ENCODE data around the gene SNRPD3. TPM values are rescaled to one million over a fixed set of nuclear protein-coding genes. Genes with fewer than 3 reads are reported as not detected.

SNRPD3 gene
- total RNA-seq, 1 donor from 2014 or later = 185 TPM

DNA sequence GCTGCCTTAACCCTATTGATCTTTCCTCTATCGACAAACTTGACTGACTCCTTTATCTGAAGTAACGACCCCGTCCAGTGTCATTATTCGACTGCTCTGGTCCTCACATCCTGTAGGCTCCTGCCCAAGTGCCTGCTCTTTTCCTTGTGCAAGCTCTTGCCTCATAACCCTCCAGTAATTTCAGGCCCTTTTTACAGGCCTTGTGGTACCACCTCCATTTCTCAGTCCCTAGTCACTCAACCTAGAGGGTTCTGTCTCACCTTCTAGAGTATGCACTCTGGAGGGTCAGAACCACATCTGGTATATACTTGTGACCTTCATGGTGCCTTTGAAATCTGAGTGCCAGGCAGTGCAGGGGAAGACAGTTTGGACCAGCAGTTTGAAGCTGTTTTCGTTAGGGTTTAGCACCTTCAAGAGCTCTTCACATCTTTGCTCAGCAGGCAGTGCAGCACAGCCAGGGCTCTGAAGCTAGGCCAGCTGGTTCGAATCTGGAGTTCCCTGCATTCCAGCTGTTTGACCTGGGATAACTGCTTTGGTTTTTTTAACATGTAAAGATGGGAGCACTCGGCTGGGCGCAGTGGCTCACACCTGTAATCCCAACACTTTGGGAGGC is 11.2 kb downstream of the SNRPD3 start:
- DNase-seq (ENCODE audit: low read depth in 2 of 2) = no peak

DNA sequence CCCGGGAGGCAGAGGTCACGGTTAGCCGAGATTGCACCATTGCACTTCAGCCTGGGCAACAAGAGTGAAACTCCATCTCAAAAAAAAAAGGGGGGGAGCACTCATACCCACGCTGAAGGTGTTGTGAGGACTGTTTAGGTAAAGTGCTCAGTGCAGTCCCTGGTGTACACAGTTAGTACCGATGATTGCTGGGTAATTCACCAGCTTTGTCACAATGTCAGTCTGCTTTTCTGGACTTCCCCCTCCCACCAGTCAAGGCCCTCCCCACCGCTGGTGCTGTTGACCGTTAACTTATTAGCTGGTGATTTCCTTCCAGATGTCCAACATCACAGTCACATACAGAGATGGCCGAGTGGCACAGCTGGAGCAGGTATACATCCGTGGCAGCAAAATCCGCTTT is 11.9 kb downstream of the SNRPD3 start:
- no peak for DNase-seq (ENCODE audit: low read depth in 2 of 2)

DNA sequence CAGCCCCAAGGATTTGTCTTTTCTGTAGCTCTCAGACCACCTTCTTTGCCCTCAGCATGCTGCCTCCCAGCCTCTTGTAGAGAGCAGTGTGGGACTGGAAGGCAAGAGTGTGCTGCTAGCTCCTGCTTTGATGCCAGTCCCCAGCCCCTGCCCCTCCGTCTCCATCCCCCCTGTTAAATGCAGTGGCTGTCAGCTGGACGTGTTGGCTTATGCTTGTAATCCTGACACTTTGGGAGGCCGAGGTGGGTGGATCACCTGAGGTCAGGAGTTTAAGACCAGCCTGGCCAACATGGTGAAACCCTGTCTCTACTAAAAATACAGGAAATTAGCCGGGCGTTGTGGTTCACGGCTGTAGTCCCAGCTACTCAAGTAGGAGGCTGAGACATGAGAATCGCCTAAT is 15.5 kb downstream of the SNRPD3 start:
- no peak for DNase-seq (ENCODE audit: low read depth in 2 of 2)

DNA sequence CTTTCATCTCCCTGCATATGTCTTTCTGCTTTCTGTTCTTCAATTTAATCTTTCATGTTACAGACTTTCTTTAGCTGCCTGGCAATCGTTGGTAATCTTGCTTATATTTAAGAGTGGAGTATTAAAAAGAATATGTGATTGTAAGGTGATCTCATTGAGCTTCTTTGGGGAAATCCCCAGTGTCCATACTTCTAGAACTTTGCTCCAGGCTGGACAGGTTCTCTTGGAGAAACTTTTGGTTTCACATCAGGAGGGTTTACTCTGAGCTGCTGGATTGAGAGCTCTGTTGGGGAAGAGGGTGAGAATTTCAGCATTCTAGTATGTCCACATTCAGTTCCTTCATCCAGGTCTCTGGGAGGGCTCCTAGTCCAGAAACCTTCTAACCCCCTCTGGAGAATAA is 21.0 kb downstream of the SNRPD3 start:
- no peak for DNase-seq (ENCODE audit: low read depth in 2 of 2)

DNA sequence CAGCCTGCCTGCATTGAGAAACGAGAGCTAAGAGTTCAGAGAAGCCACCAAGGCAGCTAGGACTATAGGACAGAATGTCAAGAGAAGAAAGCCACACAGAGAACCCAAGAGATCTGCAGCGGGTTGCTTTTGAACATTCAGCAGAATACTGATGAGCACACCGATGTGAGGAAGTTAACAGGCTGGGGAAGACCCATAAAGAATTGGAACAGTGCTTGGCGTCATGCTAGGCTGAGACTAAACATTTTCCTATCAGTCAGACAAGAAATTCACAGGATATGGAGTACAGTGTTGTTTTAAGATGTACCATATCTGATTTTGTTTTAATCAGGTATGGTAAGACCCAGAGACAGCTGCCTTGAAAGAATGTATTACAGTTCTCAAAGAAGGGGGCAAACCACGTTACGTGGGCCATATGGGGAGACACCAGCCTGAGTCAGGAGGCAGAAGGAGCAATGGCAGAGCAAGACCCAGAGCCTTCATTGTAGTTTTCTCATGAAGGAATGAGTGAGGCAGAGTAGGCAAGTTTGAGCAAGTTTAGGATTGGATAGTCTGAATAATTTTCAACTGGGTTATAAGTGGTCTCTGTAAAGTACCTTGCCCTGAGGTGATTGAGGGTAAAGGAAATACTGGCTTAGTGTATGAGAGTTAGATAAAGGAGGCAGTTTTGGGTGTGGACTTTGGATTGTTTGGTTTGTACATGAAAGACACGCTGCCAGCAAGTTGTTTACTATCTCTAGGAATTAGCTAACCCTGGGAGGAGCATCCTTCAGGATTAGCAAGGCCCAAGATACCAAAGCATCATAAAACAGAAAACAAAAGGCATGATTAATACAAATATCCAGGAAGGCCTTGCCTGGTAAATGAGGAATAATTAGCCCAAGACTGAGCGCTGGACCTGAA is 22.8 kb downstream of the SNRPD3 start:
- no peak for DNase-seq (ENCODE audit: low read depth in 2 of 2)

DNA sequence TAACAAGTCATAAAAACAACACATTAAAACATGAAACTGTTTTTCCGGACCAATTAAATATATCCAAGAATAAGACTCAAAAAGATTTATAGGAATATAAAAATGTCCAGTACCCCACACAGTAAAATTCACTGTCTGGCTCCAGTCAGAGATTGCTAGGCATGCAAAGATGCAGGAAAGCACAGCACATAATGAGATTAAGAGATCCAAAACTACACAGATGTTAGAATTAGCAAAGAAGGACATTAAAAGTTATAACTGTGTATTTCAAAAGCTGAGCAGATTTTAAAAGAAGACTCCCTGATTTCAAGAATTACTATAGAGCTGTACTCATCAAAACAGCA is 23.4 kb downstream of the SNRPD3 start:
- no peak for DNase-seq (ENCODE audit: low read depth in 2 of 2)

DNA sequence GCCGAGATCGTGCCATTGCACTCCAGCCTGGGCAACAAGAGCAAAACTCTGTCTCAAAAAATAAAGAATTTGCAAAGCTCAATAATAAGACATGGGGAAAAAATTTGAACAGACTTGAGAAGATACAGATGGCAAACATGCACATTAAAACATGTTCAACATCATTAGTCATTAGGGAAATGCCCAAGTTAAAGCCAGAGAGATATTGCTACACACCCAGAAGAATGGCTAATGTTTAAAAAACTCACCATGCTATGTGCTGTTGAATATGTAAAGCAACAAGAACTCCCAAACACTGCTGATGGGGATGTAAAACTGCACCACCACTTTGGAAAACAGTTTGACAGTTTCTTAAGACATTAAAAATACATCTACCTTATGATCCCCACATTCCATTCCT is 24.5 kb downstream of the SNRPD3 start:
- DNase-seq (ENCODE audit: low read depth in 2 of 2) = no peak

DNA sequence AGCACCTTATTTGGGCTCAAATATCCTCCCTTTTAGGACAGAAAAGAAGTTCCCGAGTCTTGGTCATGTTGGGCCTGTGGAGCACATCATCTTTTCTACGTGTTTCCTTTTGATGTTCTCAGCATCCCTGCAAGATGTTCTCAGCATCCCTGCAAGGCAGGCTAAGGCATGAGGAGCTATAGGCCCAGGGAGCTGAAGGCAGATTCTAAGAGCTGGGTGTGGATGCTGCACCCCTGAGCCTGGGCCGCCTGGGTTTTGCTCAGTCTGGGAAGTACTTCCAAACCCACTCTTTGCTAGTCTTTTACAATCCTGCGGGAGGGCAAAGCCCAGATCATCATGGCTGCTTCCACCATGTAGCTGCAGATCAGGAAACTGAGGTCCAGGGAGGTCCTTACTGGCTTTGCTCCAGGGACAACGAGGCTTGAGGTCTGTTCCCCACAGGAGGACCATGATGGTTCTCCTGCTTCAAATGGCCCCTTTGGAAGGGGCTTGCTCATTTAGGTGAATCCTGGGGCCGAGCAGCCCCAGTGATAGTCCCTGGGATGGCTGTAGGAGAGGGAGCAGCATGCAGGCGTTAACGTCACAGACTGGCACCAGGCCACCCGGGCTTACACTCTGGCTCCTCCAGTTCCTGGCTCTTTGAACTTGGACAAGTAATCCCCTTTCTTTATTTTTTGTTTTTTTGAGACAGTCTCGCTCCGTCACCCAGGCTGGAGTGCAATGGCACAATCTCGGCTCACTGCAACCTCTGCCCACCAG is 26.4 kb downstream of the SNRPD3 start:
- no peak for DNase-seq (ENCODE audit: low read depth in 2 of 2)

DNA sequence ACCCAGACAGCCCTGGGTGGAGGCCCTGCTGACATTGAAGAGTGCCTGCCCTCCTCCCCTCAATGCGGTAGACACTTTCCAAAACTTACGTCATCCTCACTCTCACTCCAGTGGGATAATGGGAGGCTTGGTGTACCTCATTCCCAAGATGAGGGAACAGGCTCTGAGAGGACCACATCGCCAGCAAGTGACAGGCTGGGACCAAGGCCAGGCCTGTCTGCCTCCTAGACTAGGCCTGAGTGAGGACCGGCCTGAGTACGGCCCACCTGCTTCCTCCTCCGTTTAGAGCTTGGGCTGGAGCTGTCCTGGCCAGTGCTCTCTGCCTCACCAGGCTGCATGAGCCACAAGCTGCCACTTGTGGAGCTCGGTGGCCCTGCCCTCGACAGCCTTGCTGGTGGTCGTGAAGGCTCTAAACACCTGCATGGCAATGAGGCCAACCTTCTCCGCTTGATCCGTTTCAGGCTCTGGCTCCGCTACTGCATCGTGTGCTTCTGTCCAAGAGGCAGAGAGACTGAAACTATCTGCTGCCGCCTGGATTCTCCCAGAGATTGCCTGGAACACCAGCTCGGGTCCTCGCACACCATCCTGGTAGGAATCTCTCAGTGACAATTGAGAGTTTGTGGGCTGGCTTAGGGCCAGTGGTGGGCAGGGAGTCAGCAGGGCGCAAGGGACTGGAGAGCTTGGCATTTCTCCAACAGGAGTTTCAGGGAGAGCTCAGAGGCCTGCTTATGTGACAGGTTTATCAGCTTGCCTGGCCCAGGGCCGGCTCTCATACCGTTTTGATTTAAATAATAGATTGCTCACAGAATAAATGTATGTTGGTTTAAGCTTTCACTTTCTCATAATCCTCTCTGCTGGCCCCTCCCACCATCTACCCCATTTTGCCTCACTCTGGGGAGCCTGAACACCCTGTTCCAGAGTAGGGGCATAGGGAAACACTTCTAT is 27.7 kb downstream of the SNRPD3 start:
- DNase-seq (ENCODE audit: low read depth in 2 of 2) = no peak

DNA sequence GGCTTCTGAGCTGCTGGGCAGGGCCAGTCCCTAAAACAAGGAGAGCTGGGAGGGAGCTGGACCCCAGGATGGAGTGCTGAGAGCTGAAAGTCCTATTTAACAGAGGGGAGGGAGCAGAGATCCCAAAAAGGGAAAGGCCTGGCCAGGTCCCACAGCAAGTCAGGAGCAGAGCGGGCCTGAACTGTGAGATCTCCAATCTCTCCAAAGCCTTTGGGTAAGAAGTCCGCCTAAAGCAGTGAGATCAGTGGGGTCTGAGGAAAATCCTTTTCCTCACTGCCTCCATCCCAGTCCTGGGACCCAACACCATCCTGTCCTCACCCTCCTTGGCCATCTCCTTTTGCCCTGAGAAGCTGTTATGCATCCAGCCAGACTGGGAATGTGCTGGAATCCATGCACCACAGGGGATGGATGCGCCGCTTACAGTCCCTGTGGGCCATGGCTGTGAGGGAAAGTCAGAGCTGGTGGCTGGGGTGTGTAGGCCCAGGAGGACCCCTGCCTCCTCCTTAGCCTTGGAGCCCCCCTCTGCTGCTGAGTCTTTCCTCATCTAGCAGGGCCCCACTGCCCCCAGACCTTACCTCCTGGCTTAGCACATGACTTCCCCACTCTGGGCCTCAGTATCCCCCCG is 28.5 kb downstream of the SNRPD3 start:
- no peak for DNase-seq (ENCODE audit: low read depth in 2 of 2)

DNA sequence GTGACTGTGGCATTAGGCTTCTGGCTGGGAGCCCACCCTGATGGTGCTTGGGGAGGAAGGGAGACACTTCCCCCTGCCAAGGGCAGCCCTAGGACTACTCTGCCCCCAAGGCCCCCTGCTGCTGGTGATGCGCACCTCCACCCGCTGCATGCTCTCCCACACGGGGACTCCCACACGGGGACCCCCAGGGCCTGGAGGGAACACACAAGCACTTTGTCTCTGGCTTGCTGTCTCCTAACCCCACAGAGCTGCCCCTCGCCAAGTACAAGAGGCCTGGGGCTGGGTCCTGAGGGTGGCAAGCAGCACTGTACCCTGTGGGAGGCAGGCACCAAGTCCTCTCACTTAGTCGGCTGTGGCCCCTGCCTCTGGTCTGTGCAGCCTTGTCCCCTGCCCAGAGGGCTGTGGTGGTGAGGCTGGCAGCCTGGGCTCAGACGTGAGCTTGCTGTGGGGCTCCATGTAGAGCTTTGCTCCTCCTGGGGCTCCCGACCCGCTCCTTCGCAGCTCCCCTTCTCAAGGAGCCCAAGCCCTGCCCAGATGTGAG is 29.1 kb downstream of the SNRPD3 start:
- no peak for DNase-seq (ENCODE audit: low read depth in 2 of 2)

DNA sequence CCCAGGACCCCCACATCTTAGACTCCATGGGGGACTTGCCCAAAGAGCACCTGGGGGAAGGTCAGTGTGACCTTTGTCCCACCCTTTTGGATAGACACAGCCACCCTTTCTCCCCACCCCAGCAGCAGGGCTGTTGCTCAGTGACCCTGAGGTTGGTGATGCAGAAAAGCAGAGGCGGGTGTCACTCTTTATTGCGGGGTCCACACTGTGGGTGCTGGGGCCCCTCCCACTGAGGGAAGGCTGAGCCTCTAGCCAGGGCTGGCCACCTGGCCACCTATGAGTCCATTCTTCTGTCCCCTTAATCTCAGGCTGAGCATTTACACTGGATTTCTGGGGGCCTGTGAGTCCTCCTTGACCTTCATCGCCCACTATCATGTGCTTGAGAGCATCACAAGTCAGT is 29.7 kb downstream of the SNRPD3 start:
- no peak for DNase-seq (ENCODE audit: low read depth in 2 of 2)

DNA sequence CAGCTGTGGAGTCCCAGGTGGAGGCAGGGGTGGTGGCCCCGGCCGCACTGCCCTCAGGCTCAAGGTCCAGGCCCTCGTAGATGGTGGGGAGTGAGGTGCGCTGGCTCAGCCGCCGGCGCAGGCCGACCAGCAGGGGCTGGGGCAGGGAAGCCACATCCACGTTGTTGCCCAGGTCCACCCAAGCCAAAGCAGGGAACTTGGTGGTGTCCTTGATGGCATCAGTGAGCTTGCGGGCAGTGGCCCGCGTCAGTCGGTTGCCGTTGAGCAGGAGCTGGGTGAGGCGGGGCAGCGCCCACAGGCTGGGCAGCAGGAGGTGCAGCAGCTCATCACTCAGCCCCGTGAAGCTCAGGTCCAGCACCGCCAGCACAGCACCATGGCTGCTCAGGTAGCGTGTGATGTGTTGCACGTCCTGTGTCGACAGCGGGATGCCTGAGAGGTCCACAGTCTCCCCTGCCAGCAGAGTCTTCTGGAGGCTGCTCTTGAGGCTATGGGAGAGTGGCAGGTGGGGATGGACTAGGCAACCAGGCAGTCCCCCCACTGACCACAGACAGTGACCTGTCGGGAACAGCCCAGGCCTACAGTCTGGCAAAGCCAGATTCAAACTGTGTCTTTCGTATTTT is 30.2 kb downstream of the SNRPD3 start:
- DNase-seq (ENCODE audit: low read depth in 2 of 2) = no peak

DNA sequence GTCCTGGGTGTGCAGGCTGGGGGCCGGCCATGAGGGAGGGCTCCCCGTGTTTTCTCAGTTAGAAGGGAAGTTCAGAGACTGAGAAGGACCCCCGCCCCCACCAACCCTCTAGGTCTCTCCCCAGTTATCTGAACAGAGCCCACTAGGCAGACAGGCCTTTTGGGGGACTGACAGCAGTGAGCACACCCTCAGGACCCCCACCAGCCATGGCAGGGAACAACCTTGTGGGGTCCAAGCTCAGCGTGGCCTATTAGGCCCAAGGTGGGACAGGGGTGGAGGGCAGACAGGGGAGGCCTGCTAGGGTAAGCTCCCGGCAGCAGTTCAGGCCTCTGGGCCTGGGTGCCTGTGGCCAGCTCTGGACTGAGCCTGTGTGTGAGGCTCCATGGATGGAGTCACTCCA is 31.5 kb downstream of the SNRPD3 start:
- no peak for DNase-seq (ENCODE audit: low read depth in 2 of 2)

DNA sequence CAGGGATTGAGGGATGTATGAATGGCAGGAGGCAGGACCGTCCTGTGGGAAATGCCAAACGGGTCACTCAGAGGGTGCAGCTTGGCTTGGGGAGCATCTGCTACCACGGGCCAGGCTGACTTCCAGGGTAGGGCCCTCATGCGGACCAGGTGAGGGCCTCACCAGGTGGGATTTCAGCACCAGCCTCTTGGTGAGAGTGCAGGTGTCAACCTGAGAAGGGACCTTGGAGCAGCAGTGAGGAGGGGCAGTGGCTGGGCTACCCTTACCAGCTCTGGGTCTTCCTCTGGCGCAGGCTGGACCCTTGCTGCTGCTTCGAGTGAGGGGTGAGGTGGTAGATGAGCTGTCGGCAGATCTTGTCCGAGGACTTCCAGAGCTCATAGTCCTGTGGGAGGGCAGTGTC is 32.1 kb downstream of the SNRPD3 start:
- no peak for DNase-seq (ENCODE audit: low read depth in 2 of 2)

DNA sequence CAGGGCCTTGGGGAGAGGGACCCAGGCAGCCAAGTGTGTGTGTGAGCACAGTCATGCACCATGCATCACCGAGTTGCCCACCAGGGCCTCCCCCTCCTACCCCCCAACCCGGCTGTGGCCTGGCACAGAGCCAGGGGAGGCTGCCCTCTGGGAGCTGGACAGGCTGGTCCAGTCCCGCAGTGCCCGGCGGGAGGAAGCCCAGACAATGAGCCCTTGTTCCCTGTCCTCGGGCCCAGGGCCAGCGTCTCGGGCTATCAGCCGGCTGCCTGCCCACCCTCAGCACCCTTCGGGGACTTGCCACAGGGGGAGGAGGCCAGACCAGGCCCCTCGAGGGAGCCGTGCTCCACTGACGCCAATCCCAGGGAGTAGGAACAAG is 32.6 kb downstream of the SNRPD3 start:
- DNase-seq (ENCODE audit: low read depth in 2 of 2) = no peak

DNA sequence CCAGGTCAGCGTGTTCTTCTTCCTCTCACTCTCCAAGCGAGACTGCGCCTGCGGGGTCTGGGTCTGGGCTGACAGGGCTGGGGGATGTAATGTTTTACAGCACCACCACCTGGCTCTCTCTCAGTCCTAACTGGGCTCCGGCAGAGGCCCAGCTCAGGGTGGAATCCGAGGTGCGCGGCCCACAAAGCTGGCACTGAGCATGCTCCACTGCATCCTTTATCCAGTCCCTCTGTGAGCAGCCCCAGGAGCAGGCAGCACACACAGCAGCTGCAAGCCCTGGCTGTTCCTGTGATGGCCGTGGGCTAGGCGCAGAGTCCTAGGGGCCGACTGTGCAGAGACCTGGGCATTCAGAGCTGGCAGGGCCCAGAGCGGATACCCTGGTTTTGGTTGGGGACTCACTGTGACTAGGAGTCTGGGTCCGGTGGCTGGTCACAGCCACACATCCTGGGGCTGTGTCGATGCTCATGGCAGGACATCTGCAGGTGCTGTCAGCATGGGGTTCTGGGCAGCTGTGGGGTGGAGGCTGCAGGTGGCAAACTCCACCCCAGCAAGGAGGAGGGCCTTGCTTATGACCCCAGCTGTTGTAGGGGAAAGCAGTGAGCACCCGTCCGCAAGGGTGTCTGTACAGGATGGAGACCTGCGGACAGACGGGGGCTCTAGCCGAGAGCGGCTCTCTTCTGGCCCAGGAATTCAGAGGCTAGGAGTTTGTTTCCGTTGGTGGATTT is 33.1 kb downstream of the SNRPD3 start:
- no peak for DNase-seq (ENCODE audit: low read depth in 2 of 2)

DNA sequence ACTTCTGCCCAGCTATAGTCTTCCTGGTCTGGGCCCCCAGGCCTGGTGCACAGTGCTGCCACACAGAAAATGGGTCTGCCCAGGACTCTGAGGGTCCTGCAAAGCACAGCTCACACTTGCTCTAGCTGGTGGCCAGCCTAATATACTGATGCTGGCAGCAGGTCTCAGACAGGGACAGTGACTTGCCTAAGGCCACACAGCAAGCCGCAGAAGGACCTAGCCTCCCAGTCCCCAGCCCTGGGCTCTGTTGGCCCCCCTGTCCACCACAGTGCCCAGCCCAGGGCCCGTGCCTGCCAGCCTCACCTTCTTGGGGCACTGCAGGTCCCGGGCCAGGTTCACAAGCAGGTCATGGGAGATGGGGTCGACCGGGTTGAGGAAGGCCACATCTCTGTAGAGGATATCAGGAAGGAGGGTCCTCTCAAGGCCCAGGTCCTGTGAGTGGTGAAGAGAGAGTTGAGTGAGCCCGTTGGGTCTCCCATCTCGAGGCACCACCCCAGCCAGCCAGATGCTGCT is 33.8 kb downstream of the SNRPD3 start:
- no peak for DNase-seq (ENCODE audit: low read depth in 2 of 2)

DNA sequence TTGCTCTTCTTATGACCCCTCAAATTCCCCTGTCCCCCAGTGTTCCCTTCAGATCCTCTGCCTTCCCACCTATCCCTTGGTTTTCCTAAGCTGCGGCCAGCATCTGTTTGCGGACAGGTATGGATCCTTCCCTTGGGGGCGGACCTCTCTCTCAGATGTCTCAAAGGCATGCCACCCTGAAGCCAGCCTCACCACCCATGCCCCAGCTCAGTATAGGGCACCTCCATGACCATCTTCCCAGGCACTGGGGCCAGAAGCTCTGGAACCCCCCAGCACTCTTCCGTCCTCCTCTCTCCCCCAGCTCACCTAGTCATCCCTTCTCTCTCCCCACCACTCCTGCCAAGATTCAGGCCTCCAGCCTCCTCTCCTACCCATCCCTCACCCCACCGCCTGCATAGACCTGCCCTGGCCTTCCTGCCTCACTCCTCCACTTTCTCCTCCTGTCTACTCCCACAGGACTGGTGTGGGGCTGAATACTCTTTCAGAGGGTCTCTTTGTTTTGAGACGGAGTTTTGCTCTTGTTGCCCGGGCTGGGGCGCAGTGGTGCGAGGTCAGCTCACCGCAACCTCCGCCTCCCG is 34.9 kb downstream of the SNRPD3 start:
- no peak for DNase-seq (ENCODE audit: low read depth in 2 of 2)
